Stimulated activated CD4-positive, alpha-beta T cell treated with anti-CD3 and anti-CD28 coated beads, Interleukin-15, amount 100 ng/mL, for 48 hours (primary cell): ENCODE measurements around the gene GIPC3.
"Not testable (repeated sequence)": the region's sequence is repeated elsewhere in the genome, so short reads cannot be mapped to it uniquely, and the experiment has no call there.

Source experiments
- DNase-seq, 2 donors: peaks; one replicate each; pipeline ENCODE4 v3.0.0-alpha.2; 2020; ENCODE audit warnings: low read depth in 2 of 2

Gene GIPC3

DNA sequence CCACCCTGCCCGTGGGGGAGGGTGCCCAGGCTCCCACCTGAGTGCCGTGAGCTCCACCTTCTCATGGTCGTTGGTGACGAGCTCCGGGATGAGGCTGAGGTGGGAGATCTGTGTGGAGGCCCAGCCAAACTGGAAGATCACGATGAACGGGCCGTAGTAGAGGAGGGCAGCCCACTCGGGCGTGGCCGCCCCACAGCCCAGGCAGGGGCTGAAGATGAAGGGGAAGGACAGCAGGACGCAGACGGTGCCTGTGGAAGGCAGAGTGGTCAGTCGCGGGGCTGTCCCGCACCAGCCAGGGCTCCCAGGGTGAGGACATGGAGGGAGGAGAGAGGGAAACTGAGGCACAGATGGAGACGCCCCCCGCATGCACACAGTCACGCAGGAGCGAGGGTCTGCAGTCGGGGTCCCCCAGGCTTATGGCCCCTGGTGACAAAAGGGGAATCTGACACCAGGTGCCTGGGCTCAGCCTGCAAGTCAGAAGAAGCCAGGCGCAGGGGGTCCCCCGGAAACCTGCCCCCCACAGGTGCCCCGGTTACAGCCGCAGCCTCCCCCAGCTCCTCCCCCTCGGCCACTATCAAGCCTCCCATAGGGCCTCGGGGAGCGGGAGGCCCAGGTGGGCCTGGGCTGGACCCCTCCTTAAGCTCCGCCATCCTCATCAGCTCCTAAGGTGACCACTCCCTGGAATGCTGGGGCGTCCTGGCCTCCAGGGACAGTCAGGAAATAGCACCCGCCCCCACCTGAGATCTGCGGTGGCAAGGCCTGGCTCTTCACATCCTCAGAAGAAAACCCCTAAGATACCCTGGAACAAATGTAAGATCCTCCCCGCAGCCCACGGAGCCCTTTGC lies 34.1 kb upstream of the GIPC3 start:
- DNase-seq = no peak

DNA sequence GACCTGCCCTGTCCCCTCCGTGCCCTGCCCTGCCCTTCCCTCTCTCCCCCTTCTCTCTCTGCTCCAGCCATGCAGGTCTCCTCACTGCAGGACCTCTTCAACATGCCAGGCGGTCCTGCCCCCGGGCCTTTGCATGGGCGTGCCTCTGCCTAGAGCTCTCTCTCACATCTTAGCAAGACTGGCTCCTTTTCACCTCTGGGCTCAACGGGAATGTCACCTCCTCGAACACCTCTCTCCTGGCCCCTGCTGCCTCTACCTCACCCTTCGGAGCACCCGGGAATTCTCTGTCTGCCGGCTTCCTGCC lies 33.5 kb upstream of the GIPC3 start:
- no peak for DNase-seq

DNA sequence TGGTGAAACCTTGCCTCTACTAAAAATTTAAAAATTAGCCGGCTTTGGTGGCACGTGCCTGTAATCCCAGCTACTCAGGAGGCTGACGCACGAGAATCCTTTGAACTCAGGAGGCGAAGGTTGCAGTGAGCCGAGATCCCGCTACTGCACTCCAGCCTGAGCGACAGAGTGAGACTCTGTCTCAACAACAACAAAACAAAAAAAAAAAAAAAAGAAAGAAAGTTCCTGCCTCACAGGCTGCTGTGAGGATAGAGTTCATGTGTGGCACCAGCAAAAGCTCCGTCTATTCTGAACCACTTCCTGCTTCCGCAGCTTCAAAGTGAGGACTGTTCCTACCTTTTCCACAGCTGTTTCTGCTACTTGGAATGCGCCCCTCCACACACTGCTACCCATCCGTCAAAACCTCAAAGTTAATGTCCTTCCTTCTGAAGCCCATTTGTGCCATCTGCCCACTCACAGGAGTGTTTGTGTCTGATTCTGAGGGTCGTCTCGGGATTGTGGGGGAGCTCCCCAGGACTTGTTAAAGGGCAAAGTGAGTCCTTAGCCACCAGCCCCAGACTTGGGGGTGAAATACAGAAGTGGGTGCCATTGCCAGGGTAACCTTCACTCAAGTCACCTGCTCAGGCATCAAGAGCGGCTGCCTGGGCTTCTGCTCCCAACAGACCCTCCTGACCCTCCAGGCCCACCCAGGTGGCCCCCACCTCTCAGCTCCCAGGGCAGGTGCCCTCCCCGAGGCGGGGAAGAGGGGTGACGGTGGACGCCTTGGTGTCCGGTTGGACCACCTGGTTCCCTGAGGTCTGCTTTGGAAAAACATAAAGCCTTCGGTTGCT lies 30.8 kb upstream of the GIPC3 start:
- no peak for DNase-seq

- DNase-seq = no peak
Measured at GRCh38 chr19:3555653-3556422, 29.4 kb upstream of the GIPC3 start.

- DNase-seq = no peak
Measured at GRCh38 chr19:3556423-3556977, 28.8 kb upstream of the GIPC3 start.

DNA sequence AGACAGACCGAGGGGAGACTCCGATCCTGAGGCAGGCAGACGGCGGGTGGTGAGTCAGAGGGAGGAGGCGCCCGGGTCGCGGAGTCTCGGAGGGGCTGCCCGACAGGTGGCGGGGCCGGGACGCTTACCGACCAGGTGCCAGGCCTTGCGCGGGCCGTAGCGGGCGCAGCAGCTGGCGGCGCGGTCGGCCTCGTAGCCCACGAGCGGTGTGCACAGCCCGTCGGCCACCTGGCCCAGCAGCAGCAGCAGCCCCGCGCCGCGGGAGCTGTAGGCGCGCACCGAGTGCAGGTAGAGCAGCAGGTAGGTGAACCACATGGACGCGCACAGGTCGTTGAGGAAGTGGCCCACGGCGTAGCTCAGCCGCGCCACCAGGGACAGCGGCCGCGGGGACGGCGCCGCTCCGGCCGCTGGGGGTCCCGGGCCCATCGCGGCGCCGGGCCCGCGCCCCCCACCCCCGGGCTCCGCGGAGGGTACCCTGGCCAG lies 28.3 kb upstream of the GIPC3 start:
- DNase-seq = peak in 1 of 2 donors; percentile 59

DNA sequence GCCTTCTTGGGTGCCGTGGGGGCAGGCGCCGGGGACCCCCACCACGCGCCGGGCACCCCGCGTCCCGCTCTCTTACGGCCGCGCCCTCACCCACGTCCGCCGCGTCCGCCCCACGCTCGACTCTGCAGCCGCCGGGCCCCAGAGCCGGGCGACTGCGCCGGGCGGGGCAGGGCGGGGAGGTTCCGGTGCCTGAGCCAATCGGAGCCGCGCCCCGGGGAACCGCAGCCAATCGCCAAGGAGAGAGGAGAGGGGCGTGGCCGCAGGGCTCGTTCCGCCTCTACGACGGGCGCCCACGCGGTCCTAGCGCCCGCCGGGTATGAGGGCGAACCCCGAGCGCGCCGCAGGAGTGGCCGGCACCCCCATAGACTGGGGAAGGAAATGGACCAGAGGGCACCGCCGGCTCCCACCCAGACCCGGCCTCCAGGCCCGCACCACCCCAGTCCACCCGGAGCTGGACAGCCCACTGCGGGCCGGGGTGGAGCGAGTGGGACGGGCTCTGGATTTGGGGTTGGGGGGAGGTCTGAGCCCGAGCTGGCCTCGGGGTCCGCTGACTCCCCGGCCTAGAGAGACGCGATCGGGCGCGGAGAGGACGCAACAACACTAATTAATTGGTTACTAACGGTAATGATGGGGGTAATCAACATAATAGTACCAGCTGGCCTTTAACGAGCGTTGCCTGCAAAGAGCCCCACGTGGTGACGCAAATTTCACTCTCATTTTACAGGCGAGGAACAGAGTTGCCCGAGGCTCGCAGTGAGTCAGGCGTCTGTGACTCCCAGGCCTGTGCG lies 27.6 kb upstream of the GIPC3 start, which contains the start of gene MFSD12:
TSS of gene MFSD12 (minus strand) at position 126 of the 788 bp plus-strand sequence. CDS start 183 bp downstream, outside the sequence.
- DNase-seq = peak; percentile 91 to 94

DNA sequence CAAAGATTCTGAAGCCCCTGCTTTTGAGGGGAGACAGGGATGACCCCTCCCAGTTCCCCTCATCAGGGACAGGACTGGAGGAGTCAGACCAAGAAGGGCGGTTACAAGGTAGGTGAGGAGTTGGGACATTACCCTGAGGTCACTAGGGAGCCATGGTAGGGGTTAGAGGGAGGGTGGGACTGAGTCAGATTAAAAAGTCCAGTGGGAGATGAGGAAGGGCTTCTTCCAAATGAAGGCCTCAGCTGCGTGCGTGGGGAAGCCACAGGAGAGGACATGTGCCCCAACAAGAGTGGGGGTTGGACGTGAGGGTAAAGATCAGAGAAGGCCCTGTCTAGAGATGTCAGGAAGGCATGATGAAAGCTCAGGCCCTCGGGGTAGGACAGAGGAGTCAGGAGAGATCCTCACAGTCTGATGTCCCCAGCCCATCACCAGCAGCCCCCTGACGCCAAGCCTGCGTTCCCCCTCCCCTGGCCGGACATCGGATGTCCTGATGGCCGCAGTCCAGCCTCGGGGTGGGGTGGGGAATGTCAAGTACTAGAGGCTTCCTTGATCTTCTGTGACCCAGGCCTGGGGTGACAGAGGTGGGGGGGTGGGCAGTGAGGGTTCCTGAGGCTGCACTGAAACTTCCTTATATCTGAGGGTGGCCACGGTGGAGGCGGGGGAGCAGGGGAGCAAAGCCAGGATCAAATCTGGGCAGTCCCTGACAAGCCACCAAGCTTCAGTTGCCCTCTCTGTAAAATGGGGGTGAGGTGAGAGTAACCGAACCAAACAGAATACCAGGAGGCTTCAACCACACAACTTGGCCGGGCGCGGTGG lies 21.4 kb upstream of the GIPC3 start:
- DNase-seq = no peak

DNA sequence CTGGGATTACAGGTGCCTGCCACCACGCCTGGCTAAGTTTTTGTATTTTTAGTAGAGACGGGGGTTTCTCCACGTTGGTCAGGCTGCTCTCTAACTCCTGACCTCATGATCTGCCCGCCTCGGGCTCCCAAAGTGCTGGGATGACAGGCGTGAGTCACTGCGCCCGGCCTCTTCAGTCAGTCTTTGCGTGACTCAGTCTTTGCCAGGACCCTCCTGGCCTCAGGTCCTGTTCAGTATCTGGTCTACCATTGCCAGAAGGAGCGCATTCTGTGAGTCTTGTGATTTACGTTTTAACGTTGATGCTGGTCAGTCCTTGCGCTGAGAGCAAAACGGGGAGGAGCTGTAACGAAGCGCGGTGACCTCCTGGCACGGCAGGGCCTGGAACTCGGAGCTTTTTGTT lies 20.1 kb upstream of the GIPC3 start:
- no peak for DNase-seq

- not testable (repeated sequence) for DNase-seq
Measured at GRCh38 chr19:3570042-3570441, 15.2 kb upstream of the GIPC3 start.

- no peak for DNase-seq
Measured at GRCh38 chr19:3570606-3571011, 14.7 kb upstream of the GIPC3 start.

DNA sequence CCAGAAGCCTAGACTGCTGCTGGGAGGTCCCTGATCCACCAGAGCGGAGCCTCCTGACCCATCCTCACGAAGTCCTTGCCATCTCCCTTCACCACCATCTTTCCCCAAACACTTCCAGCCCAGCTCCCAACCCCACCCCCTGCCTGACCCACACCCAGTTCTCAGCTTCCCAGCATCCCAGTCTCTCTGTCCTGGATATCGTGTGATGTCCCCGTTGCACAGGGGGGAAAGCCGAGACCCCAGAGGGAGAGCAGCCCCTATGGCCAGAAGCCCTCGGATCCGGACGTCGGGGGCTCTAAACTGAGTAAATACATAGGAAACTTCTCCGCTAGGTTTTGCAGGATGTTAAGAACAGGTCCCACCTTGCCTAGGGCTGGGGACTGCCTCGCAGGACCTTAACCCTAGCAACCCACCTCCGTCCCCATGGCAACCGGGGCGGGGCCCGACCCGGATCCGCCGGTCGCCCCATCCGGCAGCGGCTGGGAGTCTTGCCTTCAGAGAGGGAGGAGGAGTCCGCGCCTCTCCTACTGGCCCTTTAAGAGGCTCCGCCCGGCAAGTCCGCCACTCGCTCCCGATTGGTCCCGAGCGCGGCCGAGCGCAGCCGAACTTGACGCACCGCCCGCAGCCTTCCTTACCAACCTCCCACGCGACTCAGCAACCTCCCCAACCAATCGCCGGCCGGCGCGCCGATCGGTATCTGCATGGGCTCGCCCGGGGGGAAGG lies 13.0 kb upstream of the GIPC3 start:
- DNase-seq = peak; percentile 100

DNA sequence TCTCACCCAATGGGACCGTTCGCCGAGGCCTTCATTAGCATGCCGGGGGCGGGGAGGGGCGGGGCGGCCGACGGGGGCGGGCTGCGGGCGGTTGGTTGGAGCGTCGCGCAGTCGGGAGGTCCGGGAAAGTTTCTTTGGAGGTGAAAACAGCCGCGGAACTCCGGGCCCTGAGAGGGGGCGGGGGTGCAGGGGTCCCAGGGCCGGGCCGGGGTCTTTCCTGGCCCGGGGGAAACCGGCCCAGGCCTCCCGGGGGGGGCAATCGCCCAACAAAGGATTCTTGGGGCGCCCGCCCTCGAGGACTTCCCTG lies 12.5 kb upstream of the GIPC3 start, which contains the start of gene HMG20B:
TSS of gene HMG20B (plus strand) at position 90 of the 307 bp plus-strand sequence. CDS start 366 bp downstream, outside the sequence.
- DNase-seq = no peak

DNA sequence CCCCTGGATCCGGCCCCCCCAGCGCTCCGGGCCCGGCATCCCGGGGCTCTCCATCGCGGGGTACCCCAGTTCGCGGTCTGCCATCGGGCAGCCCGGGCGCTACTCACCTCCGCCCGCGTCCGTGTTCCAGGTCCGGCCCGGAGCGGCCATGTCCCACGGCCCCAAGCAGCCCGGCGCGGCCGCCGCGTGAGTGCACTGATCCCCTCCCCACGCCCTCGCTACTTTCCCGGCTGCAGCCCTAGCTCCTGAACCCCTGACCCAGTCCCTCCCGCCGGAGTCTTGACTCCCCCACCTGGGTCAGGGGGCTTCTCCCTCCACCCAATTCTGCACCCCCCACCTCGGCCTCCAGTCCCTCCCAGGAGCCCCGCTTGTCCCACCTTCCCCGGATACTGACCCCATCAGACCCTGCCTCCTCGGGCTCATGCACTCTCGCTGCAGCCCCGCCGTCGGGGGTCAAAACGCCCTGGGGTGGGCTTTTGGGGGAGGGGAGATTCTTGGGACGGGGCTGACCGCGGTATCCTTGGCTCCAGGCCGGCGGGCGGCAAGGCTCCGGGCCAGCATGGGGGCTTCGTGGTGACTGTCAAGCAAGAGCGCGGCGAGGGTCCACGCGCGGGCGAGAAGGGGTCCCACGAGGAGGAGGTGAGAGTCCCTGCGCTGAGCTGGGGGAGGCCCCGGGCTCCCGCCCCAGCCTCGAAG lies 12.0 kb upstream of the GIPC3 start:
- no peak for DNase-seq

DNA sequence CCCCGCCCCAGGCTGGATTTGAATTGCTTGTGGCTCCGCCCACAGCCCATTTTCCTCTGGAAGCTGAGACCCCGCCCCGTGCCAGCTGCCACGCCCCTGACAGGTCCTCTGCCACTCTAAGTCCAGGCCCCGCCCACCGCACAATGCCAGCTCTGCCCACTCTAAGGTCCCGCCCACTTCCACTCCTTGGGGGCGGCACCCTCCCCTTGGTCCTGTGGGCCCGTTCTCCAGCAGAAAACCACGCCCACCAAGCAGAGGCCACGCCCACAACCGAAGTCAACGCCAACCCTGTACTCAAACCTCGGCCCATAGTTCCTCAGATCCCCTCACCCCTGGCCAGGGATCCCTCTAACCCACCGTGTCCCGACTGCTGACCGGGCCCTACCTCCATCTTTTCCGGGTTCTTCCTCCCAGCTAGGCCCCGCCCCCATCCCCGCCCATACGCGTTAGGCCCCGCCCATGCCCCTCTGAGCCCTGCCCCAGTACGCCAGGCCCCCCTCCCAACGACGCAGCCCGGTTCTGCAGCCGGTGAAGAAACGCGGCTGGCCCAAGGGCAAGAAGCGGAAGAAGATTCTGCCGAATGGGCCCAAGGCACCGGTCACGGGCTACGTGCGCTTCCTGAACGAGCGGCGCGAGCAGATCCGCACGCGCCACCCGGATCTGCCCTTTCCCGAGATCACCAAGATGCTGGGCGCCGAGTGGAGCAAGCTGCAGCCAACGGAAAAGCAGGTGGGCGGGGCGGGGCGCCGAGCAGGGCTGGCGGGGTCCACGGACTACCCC lies 11.2 kb upstream of the GIPC3 start:
- peak; percentile 94 to 95 for DNase-seq

DNA sequence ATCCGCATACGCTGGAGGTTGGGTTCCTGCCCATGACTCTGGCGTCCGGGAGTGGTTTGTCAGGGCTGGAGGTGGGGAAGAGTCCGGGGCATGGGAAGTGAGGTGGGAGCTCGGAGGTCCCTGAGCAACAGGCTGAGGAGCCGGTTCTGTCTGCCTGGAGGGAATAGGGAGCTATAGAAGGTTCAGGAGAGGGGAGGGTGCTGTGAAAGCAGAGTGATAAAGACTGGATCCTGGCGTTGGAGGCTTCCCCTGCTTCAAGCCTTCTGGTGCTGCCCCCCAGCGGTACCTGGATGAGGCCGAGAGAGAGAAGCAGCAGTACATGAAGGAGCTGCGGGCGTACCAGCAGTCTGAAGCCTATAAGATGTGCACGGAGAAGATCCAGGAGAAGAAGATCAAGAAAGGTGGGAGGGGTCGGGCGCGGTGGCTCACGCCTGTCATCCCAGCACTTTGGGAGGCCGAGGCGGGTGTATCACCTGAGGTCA lies 10.0 kb upstream of the GIPC3 start:
- no peak for DNase-seq

- no peak for DNase-seq
Measured at GRCh38 chr19:3575949-3576673, 9.2 kb upstream of the GIPC3 start.
